HepG2 (cell line): ENCODE results near the gene ZNF181. TPM values are rescaled to one million over a fixed set of nuclear protein-coding genes. Genes with fewer than 3 reads are reported as not detected.

ENCODE experiments used
- HMGXB4 ChIP-seq, 2 experiments: sonication (generic) in 1 of 2; formaldehyde crosslinking in 1 of 2; IDR thresholded peaks; 2 replicates each; pipeline versions ENCODE4 v1.4.0 to v1.6.1; 2018 to 2020; ENCODE audit warnings: missing genetic modification reagents in 2 of 2, borderline replicate concordance in 1 of 2, low read depth in 1 of 2, mild to moderate bottlenecking in 1 of 2, missing biosample characterization in 1 of 2
- HNRNPH1 ChIP-seq: fragments of 200-400 bp; formaldehyde crosslinking; optimal IDR thresholded peaks from 2 replicates; pipeline ENCODE3; 2017; ENCODE audit warnings: mild to moderate bottlenecking, low read depth, low read length
- KAT7 ChIP-seq: IDR thresholded peaks from 2 replicates; pipeline ENCODE4 v1.6.1; 2018; ENCODE audit warnings: borderline replicate concordance, missing compliant biosample characterization
- MIXL1 ChIP-seq: IDR thresholded peaks from 2 replicates; pipeline ENCODE4 v1.6.1; 2016
- NR2C2 ChIP-seq: sonication (generic); formaldehyde crosslinking; IDR thresholded peaks from 2 replicates; pipeline ENCODE4 v1.4.0; 2020; ENCODE audit warnings: missing genetic modification reagents, mild to moderate bottlenecking, moderate library complexity, borderline replicate concordance
- ONECUT2 ChIP-seq: sonication (generic); formaldehyde crosslinking; IDR thresholded peaks from 2 replicates; pipeline ENCODE4 v1.4.0; 2020; ENCODE audit warnings: missing genetic modification reagents
- PAX8 ChIP-seq: sonication (generic); formaldehyde crosslinking; IDR thresholded peaks from 2 replicates; pipeline ENCODE4 v1.8.0; 2022; ENCODE audit warnings: mild to moderate bottlenecking, missing genetic modification reagents, borderline replicate concordance
- SMAD1 ChIP-seq: sonication (generic); formaldehyde crosslinking; IDR thresholded peaks from 2 replicates; pipeline ENCODE4 v1.4.0; 2020; ENCODE audit warnings: missing genetic modification reagents, low read depth, mild to moderate bottlenecking, borderline replicate concordance
- TBL1XR1 ChIP-seq: fragments of 150-350 bp; IDR thresholded peaks from 2 replicates; pipeline ENCODE4 v1.6.1; 2014; ENCODE audit warnings: borderline replicate concordance, low read length; ENCODE audit not compliant: partially characterized antibody
- ZHX1 ChIP-seq: sonication (generic); formaldehyde crosslinking; IDR thresholded peaks from 2 replicates; pipeline ENCODE4 v1.8.1; 2022; ENCODE audit warnings: low read depth, mild to moderate bottlenecking, missing genetic modification reagents
- ZNF362 ChIP-seq: sonication (generic); formaldehyde crosslinking; IDR thresholded peaks from 2 replicates; pipeline ENCODE4 v1.4.0; 2020; ENCODE audit warnings: missing genetic modification reagents, mild to moderate bottlenecking, borderline replicate concordance
- ZNF891 ChIP-seq: sonication (generic); formaldehyde crosslinking; IDR thresholded peaks from 2 replicates; pipeline ENCODE4 v1.5.0; 2020; ENCODE audit warnings: mild to moderate bottlenecking, missing genetic modification reagents
- polyA plus RNA-seq, 8 experiments: library from polyadenylated mRNA; depleted of rRNA in 3 of 8; stranded (reverse) in 7 of 8; unstranded in 1 of 8; fragments of >200 nt; fragmentation: Illumina TruSeq in 4 of 8; extraction: Trizol in 4 of 8; gene quantifications; 2 replicates each; pipeline versions ENCODE4 v1.2.1 to v1.2.3, GENCODE V29; 2011 to 2016; ENCODE audit warnings: low read depth in 4 of 8, missing spikeins in 1 of 8, mixed read lengths in 1 of 8; ENCODE audit not compliant: insufficient read depth in 1 of 8
- total RNA-seq, 5 experiments: library from RNA; depleted of rRNA; stranded (reverse); fragments of >200 nt; fragmentation: Illumina TruSeq; extraction: Trizol; gene quantifications; 2 replicates each; pipeline ENCODE4 v1.2.3, GENCODE V29; 2016; ENCODE audit warnings: low read depth in 1 of 5
- TF ChIP-seq, protein P1 (sequence below): sonication (generic); formaldehyde crosslinking; IDR thresholded peaks from 2 replicates; pipeline ENCODE4 v1.5.0; 2020; ENCODE audit warnings: missing genetic modification reagents, mild to moderate bottlenecking, borderline replicate concordance
- TF ChIP-seq, protein P2 (sequence below): sonication (generic); formaldehyde crosslinking; IDR thresholded peaks from 2 replicates; pipeline ENCODE4 v1.8.1; 2023; ENCODE audit warnings: mild to moderate bottlenecking, inconsistent platforms, moderate library complexity, missing genetic modification reagents, borderline replicate concordance

Gene ZNF181
- total and polyA plus RNA-seq, 2 of the 13 experiments (the other 11 are each of a cell fraction or from before 2014, with no cell fraction given): 10.6 to 15.5 TPM

DNA sequence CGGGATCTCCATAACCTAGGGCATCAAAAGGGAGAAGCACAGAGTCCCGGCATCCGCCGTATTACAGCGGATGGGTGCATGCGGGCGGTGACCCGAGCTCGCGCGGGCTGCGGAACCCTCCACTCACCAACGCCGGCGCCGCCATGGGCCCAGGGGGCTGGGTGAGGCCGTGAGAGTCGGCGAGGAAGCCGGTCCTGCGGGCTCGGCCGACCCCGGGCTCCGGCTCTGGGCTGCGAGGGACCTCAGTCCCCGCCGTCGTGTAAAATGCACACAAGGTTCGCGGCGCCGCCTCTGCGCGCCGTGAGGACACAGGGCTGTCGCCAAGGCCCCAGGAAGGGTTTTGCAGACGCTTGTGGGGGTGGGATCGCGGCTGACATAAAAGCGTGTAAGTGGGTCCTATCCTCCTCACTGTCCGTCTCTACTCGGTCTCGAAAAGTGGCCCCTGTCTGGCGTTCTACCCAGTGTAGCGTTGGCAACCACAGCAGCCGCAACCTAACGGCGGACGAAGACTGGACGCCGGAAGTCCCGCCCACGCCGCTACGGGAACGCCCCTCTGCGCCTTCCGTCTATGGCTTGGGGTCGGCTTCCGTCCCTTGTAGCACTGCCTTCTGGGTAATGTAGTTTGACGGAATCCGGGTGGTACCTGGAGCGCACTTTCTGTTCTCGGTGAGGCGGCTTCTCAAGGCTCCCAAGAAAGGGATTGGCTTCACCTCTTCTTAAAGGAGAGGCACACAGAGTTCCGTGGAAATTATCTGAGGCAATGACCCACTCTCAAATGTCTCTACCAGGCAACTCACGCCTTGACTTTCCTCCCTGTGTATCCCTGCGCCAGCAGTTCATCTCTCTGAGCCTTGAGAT lies 38.9 kb downstream of the ZNF181 start, which contains the start of gene ZNF599 (continued):
- TF ChIP-seq ZNF362 (CRISPR knock-in tag) (no peak), HMGXB4 (CRISPR knock-in tag; IDR thresholded peaks at IDR 0.05; ENCODE audit: borderline replicate concordance in 1 of 2, low read depth in 1 of 2) (peak; percentile 73 to 74; a peak in 3 of 4 replicates), HNRNPH1 (no peak), MIXL1 (CRISPR knock-in tag) (peak; percentile 62; the same call in 1 of the 2 replicates), TBL1XR1 (peak; percentile 20), PAX8 (CRISPR knock-in tag) (no peak), SMAD1 (0 out of 2 replicates have a peak, but pooled peaks have one; percentile 35), ONECUT2 (CRISPR knock-in tag) (no peak), ZHX1 (CRISPR knock-in tag) (no peak), ZNF891 (peak; percentile 88; the same call in 1 of the 2 replicates), NR2C2 (CRISPR knock-in tag) (peak; percentile 93), KAT7 (peak; percentile 77; the same call in 1 of the 2 replicates)
- TF ChIP-seq, protein P1, sequence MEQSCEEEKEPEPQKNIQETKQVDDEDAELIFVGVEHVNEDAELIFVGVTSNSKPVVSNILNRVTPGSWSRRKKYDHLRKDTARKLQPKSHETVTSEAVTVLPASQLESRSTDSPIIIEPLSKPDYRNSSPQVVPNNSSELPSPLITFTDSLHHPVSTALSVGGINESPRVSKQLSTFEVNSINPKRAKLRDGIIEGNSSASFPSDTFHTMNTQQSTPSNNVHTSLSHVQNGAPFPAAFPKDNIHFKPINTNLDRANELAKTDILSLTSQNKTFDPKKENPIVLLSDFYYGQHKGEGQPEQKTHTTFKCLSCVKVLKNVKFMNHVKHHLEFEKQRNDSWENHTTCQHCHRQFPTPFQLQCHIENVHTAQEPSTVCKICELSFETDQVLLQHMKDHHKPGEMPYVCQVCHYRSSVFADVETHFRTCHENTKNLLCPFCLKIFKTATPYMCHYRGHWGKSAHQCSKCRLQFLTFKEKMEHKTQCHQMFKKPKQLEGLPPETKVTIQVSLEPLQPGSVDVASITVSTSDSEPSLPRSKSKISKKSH (CRISPR knock-in tag): 0 out of 2 replicates have a peak, but pooled peaks have one; percentile 73
- TF ChIP-seq, protein P2, sequence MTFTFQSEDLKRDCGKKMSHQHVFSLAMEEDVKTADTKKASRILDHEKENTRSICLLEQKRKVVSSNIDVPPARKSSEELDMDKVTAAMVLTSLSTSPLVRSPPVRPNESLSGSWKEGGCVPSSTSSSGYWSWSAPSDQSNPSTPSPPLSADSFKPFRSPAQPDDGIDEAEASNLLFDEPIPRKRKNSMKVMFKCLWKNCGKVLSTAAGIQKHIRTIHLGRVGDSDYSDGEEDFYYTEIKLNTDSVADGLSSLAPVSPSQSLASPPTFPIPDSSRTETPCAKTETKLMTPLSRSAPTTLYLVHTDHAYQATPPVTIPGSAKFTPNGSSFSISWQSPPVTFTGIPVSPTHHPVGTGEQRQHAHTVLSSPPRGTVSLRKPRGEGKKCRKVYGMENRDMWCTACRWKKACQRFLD (CRISPR knock-in tag): 0 out of 2 replicates have a peak, but pooled peaks have one; percentile 29
